BLaER1 treated with 17β-estradiol and CSF1 and Interleukin-3, amounts not matched to agents 10 nM and 100 nM (cell line): ENCODE data around the gene WRNIP1.

Experiments used
- H3K27ac ChIP-seq, 11 experiments: shearing (Covaris generic); formaldehyde crosslinking; 2 replicates each; pipeline ENCODE4 v1.8.1; 2022
- H3K27me3 ChIP-seq, 11 experiments: shearing (Covaris generic); formaldehyde crosslinking; 2 replicates each; pipeline ENCODE4 v1.8.1; 2022
- H3K36me3 ChIP-seq, 11 experiments: shearing (Covaris generic); formaldehyde crosslinking; 2 replicates each; pipeline ENCODE4 v1.8.1; 2022
- H3K4me1 ChIP-seq, 10 experiments: shearing (Covaris generic); formaldehyde crosslinking; 2 replicates each; pipeline ENCODE4 v1.8.1; 2022
- H3K4me2 ChIP-seq, 11 experiments: shearing (Covaris generic); formaldehyde crosslinking; 2 replicates each; pipeline ENCODE4 v1.8.1; 2022
- H3K4me3 ChIP-seq, 10 experiments: shearing (Covaris generic); formaldehyde crosslinking; 2 replicates each; pipeline ENCODE4 v1.8.1; 2022
- H3K9ac ChIP-seq, 11 experiments: shearing (Covaris generic); formaldehyde crosslinking; 2 replicates each; pipeline ENCODE4 v1.8.1; 2022
- H3K9me3 ChIP-seq, 11 experiments: shearing (Covaris generic); formaldehyde crosslinking; replicated peaks in 1 of 11; 2 replicates each; pipeline ENCODE4 v1.8.1; 2022
- H4K20me1 ChIP-seq, 11 experiments: shearing (Covaris generic); formaldehyde crosslinking; 2 replicates each; pipeline ENCODE4 v1.8.1; 2022
- Cebpa-rat ChIP-seq, 11 experiments: shearing (Covaris generic); IDR thresholded peaks; 2 replicates each; pipeline ENCODE4 v1.8.1; 2022

WRNIP1 gene

DNA sequence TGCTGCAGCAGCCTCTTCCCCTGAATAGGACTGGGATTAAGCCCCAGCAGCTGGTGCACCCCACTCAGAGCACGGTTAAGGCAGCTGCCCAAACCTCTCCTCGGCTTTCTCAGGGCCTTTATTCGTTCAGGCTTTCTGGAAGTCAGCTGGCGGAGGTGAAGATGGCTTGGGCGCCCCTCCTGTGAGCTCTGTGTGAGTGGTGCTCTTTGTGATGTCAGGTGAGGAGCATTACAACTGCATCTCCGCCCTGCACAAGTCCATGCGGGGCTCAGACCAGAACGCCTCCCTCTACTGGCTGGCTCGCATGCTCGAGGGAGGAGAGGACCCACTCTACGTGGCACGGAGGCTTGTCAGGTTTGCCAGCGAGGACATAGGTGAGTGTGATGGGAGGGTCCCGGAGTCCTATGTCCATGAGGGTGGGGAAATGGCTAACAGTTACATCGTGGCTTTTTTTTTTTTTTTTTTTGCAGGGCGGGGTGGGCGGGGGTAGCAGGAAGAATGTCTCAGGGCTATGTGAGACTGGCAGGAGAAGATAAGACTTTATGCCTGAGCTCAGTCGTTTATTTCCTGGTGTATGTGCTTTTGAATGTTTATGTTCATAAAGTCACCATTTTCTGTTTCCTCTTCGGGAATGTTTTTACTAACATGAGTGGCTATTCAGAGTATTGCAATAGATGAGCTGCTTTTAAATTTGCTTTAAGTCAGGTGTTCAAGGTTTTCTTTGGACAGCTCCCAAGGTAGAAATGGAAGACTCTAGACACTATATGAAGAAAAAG, 18.2 kb downstream of the WRNIP1 start:
- no peaks in the 10 kb centered on the region; a peak in 1 of 20 replicates for H3K4me1 ChIP-seq
- H4K20me1 ChIP-seq, result peaks cover 32 to 96% (median 73%) of the 10 kb centered on the region in 11 experiments; a peak in 21 of 22 replicates
- H3K27ac ChIP-seq, result no peak overlapping the region
- no peak overlapping the region for H3K4me2 ChIP-seq
- H3K9ac ChIP-seq, result no peak overlapping the region
- H3K36me3 ChIP-seq, result peaks cover 87 to 98% (median 96%) of the 10 kb centered on the region in 11 experiments
- no peak for TF ChIP-seq Cebpa-rat (IDR thresholded peaks at IDR 0.05)
- no peaks in the 10 kb centered on the region for H3K9me3 ChIP-seq
- H3K4me3 ChIP-seq, result no peak overlapping the region
- H3K27me3 ChIP-seq, result no peaks in the 10 kb centered on the region

DNA sequence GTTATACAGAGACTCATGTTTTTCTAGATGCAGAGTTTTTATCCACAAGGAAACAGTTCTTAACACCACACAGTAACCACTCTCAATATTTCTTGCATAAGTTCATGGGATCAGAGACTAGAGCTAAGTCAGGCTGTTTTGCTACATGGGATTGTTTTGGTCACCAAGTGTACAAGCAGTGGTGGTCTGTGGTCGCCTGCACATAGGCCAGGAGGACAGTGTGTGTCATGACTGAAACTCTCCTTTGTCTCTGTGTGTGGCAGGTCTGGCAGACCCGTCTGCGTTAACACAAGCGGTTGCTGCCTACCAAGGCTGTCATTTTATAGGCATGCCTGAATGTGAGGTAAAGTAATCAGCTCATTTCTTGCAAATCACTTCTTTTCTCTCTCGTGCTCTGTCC, 18.9 kb downstream of the WRNIP1 start:
- H3K36me3 ChIP-seq, result peaks cover 80 to 94% (median 90%) of the 10 kb centered on the region in 11 experiments

DNA sequence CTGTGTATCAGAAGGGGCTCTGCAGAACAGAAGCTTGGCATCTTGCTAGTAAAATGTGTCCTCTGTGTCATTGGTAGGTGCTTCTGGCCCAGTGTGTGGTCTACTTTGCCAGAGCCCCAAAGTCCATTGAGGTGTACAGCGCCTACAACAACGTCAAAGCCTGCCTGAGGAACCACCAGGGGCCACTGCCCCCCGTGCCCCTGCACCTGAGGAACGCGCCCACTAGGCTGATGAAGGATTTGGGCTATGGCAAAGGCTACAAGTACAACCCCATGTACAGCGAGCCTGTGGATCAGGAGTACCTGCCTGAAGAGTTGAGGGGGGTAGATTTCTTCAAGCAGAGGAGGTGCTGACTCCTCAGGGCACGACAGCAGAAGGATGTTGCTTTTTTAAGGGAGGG, 19.7 kb downstream of the WRNIP1 start:
- no peak overlapping the region for H3K4me2 ChIP-seq

More for the DNA sequence above, 18.9 kb downstream of the WRNIP1 start:
- no peak for TF ChIP-seq Cebpa-rat (IDR thresholded peaks at IDR 0.05)
- Histone ChIP-seq H3K27me3 (no peaks in the 10 kb centered on the region), H3K9ac (no peak overlapping the region), H4K20me1 (peaks cover 25 to 93% (median 66%) of the 10 kb centered on the region in 11 experiments; a peak in 21 of 22 replicates), H3K4me2 (no peak overlapping the region), H3K27ac (no peak overlapping the region), H3K4me3 (no peak overlapping the region), H3K4me1 (no peaks in the 10 kb centered on the region; a peak in 1 of 20 replicates), H3K9me3 (no peaks in the 10 kb centered on the region)

DNA sequence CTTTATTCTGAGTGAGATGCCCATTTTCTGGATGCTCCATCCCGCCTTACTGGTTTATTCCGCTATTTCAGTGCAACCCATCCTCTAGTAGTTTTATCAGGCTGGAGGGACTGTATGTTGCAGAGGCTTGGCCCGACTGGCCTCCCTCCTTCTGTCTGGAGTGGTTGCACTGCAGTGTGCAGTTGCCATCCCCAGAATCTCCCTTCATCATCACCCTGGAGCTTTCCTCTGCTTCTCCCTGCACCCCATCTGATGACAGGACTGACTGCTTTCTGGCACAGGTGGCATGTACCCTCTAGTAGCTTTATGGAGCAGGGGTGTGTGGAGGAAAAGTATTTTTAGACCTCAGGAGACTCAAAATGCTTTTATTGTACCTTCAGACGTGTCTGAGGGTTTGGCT, 21.1 kb downstream of the WRNIP1 start:
- Histone ChIP-seq H3K4me1 (peaks cover 11 to 18% (median 14%) of the 10 kb centered on the region in 10 experiments), H3K27me3 (no peaks in the 10 kb centered on the region), H3K9ac (no peak overlapping the region), H3K9me3 (no peaks in the 10 kb centered on the region), H3K4me3 (no peak overlapping the region), H3K27ac (no peak overlapping the region), H3K36me3 (peaks cover 62 to 75% (median 68%) of the 10 kb centered on the region in 11 experiments), H3K4me2 (no peak overlapping the region), H4K20me1 (peaks cover 14 to 89% (median 46%) of the 10 kb centered on the region in 11 experiments; a peak in 21 of 22 replicates)
- TF ChIP-seq Cebpa-rat (IDR thresholded peaks at IDR 0.05), result no peak

More for the DNA sequence above, 19.7 kb downstream of the WRNIP1 start:
- no peak overlapping the region for H3K27ac ChIP-seq
- H3K9ac ChIP-seq, result no peak overlapping the region
- H3K4me3 ChIP-seq, result no peak overlapping the region
- no peak for TF ChIP-seq Cebpa-rat (IDR thresholded peaks at IDR 0.05)
- peaks cover 74 to 88% (median 81%) of the 10 kb centered on the region in 11 experiments for H3K36me3 ChIP-seq
- H3K9me3 ChIP-seq, result no peaks in the 10 kb centered on the region
- H4K20me1 ChIP-seq, result peaks cover 19 to 93% (median 57%) of the 10 kb centered on the region in 11 experiments; a peak in 21 of 22 replicates
- no peaks in the 10 kb centered on the region for H3K27me3 ChIP-seq
- peaks cover 0 to 6% (median under 1%) of the 10 kb centered on the region in 10 experiments; a peak in 8 of 20 replicates for H3K4me1 ChIP-seq

DNA sequence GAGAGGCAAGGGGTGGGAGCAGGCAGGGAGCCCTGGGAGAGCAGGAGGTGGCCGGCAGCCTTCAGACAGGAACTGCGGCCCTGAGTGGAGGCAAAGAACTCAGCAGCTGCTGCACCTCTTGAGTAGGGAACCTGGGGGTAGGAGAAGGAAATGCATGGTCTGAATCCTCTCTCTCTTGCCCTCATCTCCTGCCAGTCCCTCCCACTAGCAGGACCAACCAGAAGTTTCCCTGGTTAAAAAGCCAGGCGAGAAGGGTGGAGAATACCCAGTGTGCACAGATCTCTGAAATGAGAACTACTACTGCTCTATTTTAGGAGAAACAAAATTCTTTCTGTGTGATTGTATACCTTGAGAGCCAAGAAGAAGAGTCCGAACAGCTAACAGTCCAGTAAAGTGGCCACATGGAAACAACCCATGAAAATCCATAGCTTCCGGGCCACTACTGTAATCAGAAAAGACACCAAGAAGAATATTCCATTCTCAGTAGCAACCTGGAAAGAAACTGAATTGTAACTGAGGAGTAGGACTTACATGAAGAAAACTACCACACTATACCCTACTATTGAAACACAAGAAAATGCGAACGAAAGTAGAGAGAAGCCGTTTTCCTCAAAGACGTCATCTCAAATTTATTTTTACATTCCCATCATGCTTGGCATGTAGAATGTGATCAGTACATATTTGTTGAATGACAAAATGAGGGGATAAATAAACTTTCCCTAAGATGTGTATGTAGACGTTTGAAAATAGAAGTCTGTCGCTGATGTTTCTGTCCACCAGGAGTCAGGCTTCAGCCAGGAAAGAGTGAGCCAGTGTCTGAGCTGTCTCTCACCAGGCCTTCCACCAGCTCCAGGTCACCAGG, 25.6 kb downstream of the WRNIP1 start:
- no peaks in the 10 kb centered on the region for H3K27me3 ChIP-seq
- peak overlapping the region; percentile 12 to 93 (median 76); a peak in 20 of 22 replicates for H3K4me2 ChIP-seq
- peaks cover 0 to 46% (median 11%) of the 10 kb centered on the region in 11 experiments; a peak in 13 of 22 replicates for H4K20me1 ChIP-seq
- H3K27ac ChIP-seq, result peak overlapping the region in 9 of 11 experiments; percentile 18 to 85 (median 31); a peak in 9 of 22 replicates
- H3K4me3 ChIP-seq, result no peak overlapping the region
- peak overlapping the region in 9 of 11 experiments; percentile 10 to 75 (median 34); a peak in 10 of 22 replicates for H3K9ac ChIP-seq
- no peak for TF ChIP-seq Cebpa-rat (IDR thresholded peaks at IDR 0.05)
- H3K9me3 ChIP-seq, result no peaks in the 10 kb centered on the region
- H3K36me3 ChIP-seq, result peaks cover 19 to 34% (median 25%) of the 10 kb centered on the region in 11 experiments
- H3K4me1 ChIP-seq, result peaks cover 44 to 64% (median 57%) of the 10 kb centered on the region in 10 experiments

DNA sequence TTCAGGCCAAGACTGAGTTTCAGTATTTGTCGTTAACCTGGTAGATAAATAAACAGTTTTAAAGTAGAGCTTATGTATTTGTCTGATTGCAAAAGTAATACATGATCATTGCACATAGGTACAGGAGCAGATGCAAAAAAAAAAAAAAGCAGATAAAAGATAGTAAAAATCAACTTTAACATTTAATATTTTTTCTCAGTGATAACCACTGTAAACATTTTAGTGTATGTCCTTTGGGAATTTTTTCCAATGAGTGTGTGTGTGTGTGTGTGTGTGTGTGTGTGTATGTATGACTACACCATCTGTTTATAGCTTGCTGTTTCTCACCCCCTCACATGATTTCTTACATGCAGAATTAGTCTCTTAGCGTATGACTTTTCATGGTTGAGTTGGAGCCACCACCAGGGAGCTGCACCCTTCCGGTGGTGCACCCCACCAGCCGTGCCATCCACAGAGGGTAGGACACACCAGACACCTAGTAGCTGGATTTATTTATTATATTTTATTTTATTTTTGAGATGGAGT, 26.3 kb downstream of the WRNIP1 start:
- H3K4me2 ChIP-seq, result peak overlapping the region; percentile 49 to 93 (median 77); a peak in 21 of 22 replicates
- peak overlapping the region in 9 of 11 experiments; percentile 48 to 85 (median 81); a peak in 13 of 22 replicates for H3K27ac ChIP-seq
- H3K27me3 ChIP-seq, result no peaks in the 10 kb centered on the region
- peak overlapping the region in 3 of 11 experiments; percentile 17 to 75 (median 20); a peak in 4 of 22 replicates for H3K9ac ChIP-seq
- H3K4me3 ChIP-seq, result no peak overlapping the region
- no peaks in the 10 kb centered on the region for H3K9me3 ChIP-seq
- H3K36me3 ChIP-seq, result peaks cover 12 to 31% (median 22%) of the 10 kb centered on the region in 11 experiments; a peak in 20 of 22 replicates
- TF ChIP-seq Cebpa-rat (IDR thresholded peaks at IDR 0.05), result no peak
- H3K4me1 ChIP-seq, result peaks cover 44 to 70% (median 62%) of the 10 kb centered on the region in 10 experiments
- peaks cover 0 to 39% (median 4%) of the 10 kb centered on the region in 11 experiments; a peak in 7 of 22 replicates for H4K20me1 ChIP-seq

DNA sequence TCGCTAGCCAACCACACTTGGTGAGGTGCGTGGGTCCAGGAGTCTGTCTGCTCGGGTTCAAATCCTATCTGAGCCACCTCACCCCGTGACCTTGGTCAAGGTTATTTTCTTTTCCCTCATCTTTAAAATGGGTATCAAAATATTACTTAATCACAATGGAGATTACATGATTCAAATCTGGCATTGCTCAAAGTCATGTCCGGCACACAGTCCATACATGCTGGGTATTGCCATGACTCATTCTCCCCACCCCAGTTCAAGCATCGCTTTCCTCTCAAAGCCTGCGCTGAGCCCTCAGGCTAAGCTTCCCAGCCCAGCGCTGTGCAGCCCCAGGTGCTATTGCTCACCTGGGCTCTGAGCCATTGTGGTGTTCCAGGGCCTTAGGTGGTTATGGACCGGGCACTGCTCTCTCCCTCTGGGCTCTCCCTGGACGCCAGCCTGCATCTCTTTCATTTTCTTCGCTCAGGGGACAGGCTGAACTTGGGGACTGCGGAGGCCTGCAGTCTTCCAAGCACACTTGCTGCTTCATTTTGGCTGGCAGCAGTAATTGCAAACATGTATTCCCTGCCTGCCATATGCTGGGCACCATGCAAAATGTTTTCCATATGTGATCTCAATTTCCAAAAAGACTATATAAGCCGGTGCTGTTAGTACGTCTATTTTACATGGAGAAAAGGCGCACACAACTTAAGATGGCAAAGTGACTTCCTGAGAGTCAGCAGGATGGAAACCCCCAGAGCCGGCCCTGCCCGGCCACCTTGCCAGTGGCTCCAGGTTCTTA, 27.3 kb downstream of the WRNIP1 start:
- H3K27ac ChIP-seq, result peak overlapping the region in 9 of 11 experiments; percentile 69 to 85 (median 81); a peak in 18 of 22 replicates
- peak overlapping the region; percentile 70 to 93 (median 81) for H3K4me2 ChIP-seq
- no peaks in the 10 kb centered on the region for H3K9me3 ChIP-seq
- no peaks in the 10 kb centered on the region for H3K27me3 ChIP-seq
- H3K9ac ChIP-seq, result peak overlapping the region in 9 of 11 experiments; percentile 47 to 75 (median 63); a peak in 17 of 22 replicates
- peaks cover 0 to 35% (median 4%) of the 10 kb centered on the region in 11 experiments; a peak in 8 of 22 replicates for H4K20me1 ChIP-seq
- peaks cover 5 to 21% (median 12%) of the 10 kb centered on the region in 11 experiments; a peak in 18 of 22 replicates for H3K36me3 ChIP-seq
- no peak for TF ChIP-seq Cebpa-rat (IDR thresholded peaks at IDR 0.05)
- peaks cover 54 to 80% (median 72%) of the 10 kb centered on the region in 10 experiments for H3K4me1 ChIP-seq
- H3K4me3 ChIP-seq, result no peak overlapping the region
